Cardiac muscle cell (in vitro differentiated cells and primary cell): Measurements from ENCODE around the gene UGCG. TPM values are rescaled to one million over a fixed set of nuclear protein-coding genes. Genes with fewer than 3 reads are reported as not detected.

ENCODE experiments used
- DNase-seq, 2 donors: peaks; one replicate each; pipeline versions ENCODE4 v3.0.0 to v3.0.0-alpha.2; 2010 to 2017; ENCODE audit warnings: low read depth in 1 of 2, low spot score in 1 of 2
- H3K27ac ChIP-seq: fragments of 200-600 bp; sonication (generic); 2 replicates; pipeline ENCODE4 v1.5.1; 2016
- H3K27me3 ChIP-seq: fragments of 200-600 bp; sonication (generic); 2 replicates; pipeline ENCODE4 v1.6.0; 2016; ENCODE audit warnings: control low read depth
- H3K36me3 ChIP-seq: fragments of 200-600 bp; sonication (generic); 2 replicates; pipeline ENCODE4 v1.5.1; 2016; ENCODE audit warnings: control low read depth
- H3K4me1 ChIP-seq: fragments of 200-600 bp; sonication (generic); 2 replicates; pipeline ENCODE4 v1.8.1; 2017; ENCODE audit warnings: low read depth, mild to moderate bottlenecking, mixed run types
- H3K4me3 ChIP-seq: fragments of 200-600 bp; sonication (generic); 2 replicates; pipeline ENCODE4 v1.5.1; 2016; ENCODE audit warnings: mild to moderate bottlenecking
- H3K9me3 ChIP-seq: fragments of 200-600 bp; sonication (generic); 2 replicates; pipeline ENCODE4 v1.5.1; 2017; ENCODE audit warnings: low read depth, mild to moderate bottlenecking, control low read depth
- CTCF ChIP-seq: IDR thresholded peaks from 2 replicates; pipeline ENCODE4 v1.5.1; 2012; ENCODE audit warnings: low read depth, mild to moderate bottlenecking, low read length
- polyA plus RNA-seq: library from polyadenylated mRNA; unstranded; fragments of >200 nt; fragmentation: Nextera tagmentation; extraction: Ambion mirVana; gene quantifications from 2 replicates; pipeline ENCODE4 v1.2.1, GENCODE V29; 2016
- total RNA-seq: library from RNA; depleted of rRNA; stranded (reverse); fragments of >200 nt; gene quantifications from 2 replicates; pipeline ENCODE4 v1.2.3, GENCODE V29; 2016

The UGCG gene
- total RNA-seq, result 13.1 and 16.4 TPM in 2 replicates
- 18.1 and 23.6 TPM in 2 replicates for polyA plus RNA-seq

GRCh38 chr9:111895996-111896941 is at the start of gene UGCG:
UGCG (plus strand) TSS chr9:111896814; CDS start chr9:111897216, 402 bp downstream.
- DNase-seq, result peak; percentile 94 to 95
- Histone ChIP-seq H3K36me3 (no peaks in the 10 kb centered on the region), H3K27ac (peak within 1 kb of the TSS; percentile 89), H3K9me3 (no peaks in the 10 kb centered on the region), H3K4me1 (peaks cover 19% of the 10 kb centered on the region), H3K27me3 (no peaks in the 10 kb centered on the region), H3K4me3 (peak within 1 kb of the TSS; percentile 90)
- no peak for TF ChIP-seq CTCF

GRCh38 chr9:111851553-111851952 is 45.1 kb upstream of the UGCG start:
- no peaks in the 10 kb centered on the region for H3K4me1 ChIP-seq
- no peaks in the 10 kb centered on the region for H3K9me3 ChIP-seq
- H3K27ac ChIP-seq, result no peak overlapping the region
- DNase-seq, result no peak
- H3K36me3 ChIP-seq, result no peaks in the 10 kb centered on the region
- H3K4me3 ChIP-seq, result no peak overlapping the region
- H3K27me3 ChIP-seq, result no peaks in the 10 kb centered on the region
- no peak for TF ChIP-seq CTCF

- H3K27me3 ChIP-seq, result no peaks in the 10 kb centered on the region
- H3K27ac ChIP-seq, result no peak overlapping the region
- no peak for DNase-seq
- H3K36me3 ChIP-seq, result no peaks in the 10 kb centered on the region
- H3K4me1 ChIP-seq, result no peaks in the 10 kb centered on the region
- H3K9me3 ChIP-seq, result no peaks in the 10 kb centered on the region
- no peak for TF ChIP-seq CTCF
- H3K4me3 ChIP-seq, result no peak overlapping the region
These were observed 44.3 kb upstream of the UGCG start for GRCh38 chr9:111852291-111852690.

GRCh38 chr9:111853450-111853827 is 43.2 kb upstream of the UGCG start:
- no peak for DNase-seq
- H3K27ac ChIP-seq, result no peak overlapping the region
- no peak for TF ChIP-seq CTCF
- no peaks in the 10 kb centered on the region for H3K36me3 ChIP-seq
- no peaks in the 10 kb centered on the region for H3K27me3 ChIP-seq
- no peak overlapping the region for H3K4me3 ChIP-seq
- H3K4me1 ChIP-seq, result no peaks in the 10 kb centered on the region
- H3K9me3 ChIP-seq, result no peaks in the 10 kb centered on the region

- peak in 1 of 2 donors; percentile 53 for DNase-seq
- H3K27ac ChIP-seq, result no peak overlapping the region
- TF ChIP-seq CTCF, result no peak
These were observed 41.8 kb upstream of the UGCG start for GRCh38 chr9:111854799-111855198.

More at GRCh38 chr9:111854799-111855198, 41.8 kb upstream of the UGCG start:
- H3K27me3 ChIP-seq, result no peaks in the 10 kb centered on the region
- H3K36me3 ChIP-seq, result no peaks in the 10 kb centered on the region
- no peaks in the 10 kb centered on the region for H3K9me3 ChIP-seq
- H3K4me1 ChIP-seq, result no peaks in the 10 kb centered on the region
- no peak overlapping the region for H3K4me3 ChIP-seq
